Measurements from ENCODE around the gene CAMKK1.

The CAMKK1 gene

DNA sequence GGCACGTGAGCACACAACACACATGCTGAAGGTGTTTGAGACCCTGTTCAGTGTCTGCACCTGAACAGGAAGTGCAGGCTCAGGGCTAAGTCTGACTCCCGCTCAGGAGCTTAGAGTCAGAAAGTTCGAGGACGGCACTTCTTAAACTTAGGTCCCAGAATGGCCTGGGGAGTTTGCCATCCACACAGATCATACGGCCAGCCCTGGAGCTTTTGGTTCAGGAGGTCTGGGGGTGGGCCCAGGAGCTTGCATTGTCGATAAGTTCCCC lies 4.0 kb upstream of the CAMKK1 start:
- Histone ChIP-seq H3K79me2 (ENCODE audit: insufficient read depth, low read length) (no peaks in the 10 kb centered on the region), H3F3A (ENCODE audit: low read depth) (no peaks in the 10 kb centered on the region), H3K4me3 (ENCODE audit: low read length, poor library complexity, severe bottlenecking) (no peak overlapping the region), H3K4me1 (ENCODE audit: insufficient read depth, low read length, poor library complexity, severe bottlenecking) (peaks cover 7% of the 10 kb centered on the region), H3K36me3 (ENCODE audit: insufficient read depth, low read length) (peaks cover 5% of the 10 kb centered on the region; the same call in 1 of the 2 replicates), H3K9ac (ENCODE audit: low read depth, low read length, poor library complexity, severe bottlenecking) (no peak overlapping the region), H3K27me3 (ENCODE audit: insufficient read depth, low read length, poor library complexity, severe bottlenecking) (no peaks in the 10 kb centered on the region), H4K20me1 (ENCODE audit: insufficient read depth, low read length, poor library complexity, severe bottlenecking) (no peaks in the 10 kb centered on the region), H3K9me3 (ENCODE audit: insufficient read depth, low read depth, low read length) (no peaks in the 10 kb centered on the region), H3K9me2 (replicated peaks; ENCODE audit: low read depth, low read length) (no peaks in the 10 kb centered on the region), H3K4me2 (ENCODE audit: low read depth, low read length, poor library complexity, severe bottlenecking) (no peak overlapping the region), H2AFZ (ENCODE audit: low read length) (no peak overlapping the region)
- TF ChIP-seq, protein P1, sequence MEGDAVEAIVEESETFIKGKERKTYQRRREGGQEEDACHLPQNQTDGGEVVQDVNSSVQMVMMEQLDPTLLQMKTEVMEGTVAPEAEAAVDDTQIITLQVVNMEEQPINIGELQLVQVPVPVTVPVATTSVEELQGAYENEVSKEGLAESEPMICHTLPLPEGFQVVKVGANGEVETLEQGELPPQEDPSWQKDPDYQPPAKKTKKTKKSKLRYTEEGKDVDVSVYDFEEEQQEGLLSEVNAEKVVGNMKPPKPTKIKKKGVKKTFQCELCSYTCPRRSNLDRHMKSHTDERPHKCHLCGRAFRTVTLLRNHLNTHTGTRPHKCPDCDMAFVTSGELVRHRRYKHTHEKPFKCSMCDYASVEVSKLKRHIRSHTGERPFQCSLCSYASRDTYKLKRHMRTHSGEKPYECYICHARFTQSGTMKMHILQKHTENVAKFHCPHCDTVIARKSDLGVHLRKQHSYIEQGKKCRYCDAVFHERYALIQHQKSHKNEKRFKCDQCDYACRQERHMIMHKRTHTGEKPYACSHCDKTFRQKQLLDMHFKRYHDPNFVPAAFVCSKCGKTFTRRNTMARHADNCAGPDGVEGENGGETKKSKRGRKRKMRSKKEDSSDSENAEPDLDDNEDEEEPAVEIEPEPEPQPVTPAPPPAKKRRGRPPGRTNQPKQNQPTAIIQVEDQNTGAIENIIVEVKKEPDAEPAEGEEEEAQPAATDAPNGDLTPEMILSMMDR (conservative IDR thresholded peaks at IDR 0.05; ENCODE audit: low read length) = no peak
- TF ChIP-seq EZH2phosphoT487 (IDR thresholded peaks at IDR 0.05; ENCODE audit: borderline replicate concordance) = no peak

DNA sequence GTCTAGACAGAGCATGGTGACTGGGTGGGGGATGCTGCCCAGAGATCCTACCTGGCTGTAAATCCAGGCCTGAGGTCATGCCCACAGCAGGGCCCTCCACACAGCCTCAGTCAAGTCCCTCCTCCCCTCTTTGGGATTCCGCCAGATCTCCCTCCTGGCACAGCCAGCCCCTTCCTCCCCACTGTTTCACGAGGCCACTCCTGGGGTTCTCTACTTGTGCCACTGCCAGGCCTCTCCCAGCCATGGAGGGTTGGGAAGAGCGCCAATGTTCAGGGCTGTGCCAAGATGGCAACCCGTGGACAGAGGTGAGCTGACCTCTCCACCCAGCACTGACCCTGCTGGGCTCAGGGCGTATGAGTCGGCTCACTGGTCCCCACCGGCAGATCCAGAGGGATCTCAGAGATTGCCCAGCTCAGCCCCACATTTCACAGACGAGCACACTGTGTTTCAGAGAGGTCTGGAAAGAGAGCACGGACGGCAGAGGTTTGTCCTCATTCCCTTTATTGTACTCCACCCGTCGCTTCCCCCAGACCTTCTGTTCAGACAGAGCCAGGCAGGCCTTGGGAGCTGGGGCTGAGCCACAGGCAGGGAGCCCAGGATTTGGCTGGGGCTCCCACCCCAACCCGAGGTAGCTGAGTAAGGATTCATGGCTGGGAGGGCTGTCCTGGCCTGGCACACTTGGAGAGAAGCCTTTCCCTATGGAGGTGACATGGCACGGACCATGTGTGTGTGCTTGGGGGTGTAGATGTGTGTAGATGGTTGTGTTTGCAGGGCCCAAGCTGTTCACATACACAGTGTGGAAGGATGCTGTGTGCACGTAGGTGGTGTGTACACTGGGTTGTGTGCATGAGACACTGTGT lies 3.5 kb upstream of the CAMKK1 start:
- no peak overlapping the region for H3K9ac ChIP-seq (ENCODE audit: low read depth, low read length, poor library complexity, severe bottlenecking)
- TF ChIP-seq, protein P1 (conservative IDR thresholded peaks at IDR 0.05; ENCODE audit: low read length) = no peak
- TF ChIP-seq EZH2phosphoT487 (IDR thresholded peaks at IDR 0.05; ENCODE audit: borderline replicate concordance) = no peak

DNA sequence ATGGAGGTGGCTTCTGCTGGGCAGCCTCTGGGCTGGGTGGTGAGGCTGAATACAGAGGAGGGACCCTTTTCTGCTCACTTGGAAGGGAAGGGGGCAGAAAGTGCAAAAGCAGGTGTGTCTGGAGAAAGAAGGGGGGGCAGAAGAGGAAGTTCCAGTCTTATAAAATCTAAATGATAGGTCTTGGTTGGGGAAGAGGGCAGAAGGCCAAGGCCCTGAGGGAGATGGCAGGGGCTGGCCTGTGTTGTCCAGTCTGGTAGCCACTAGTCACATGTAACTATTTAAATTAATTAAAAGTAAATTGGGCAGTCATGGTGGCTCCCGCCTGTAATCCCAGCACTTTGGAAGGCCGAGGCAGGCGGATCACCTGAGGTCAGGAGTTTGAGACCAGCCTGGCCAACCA lies 2.5 kb upstream of the CAMKK1 start:
- Histone ChIP-seq H3K4me1 (ENCODE audit: insufficient read depth, low read length, poor library complexity, severe bottlenecking) (peaks cover 7% of the 10 kb centered on the region), H3K9me2 (replicated peaks; ENCODE audit: low read depth, low read length) (no peaks in the 10 kb centered on the region), H3F3A (ENCODE audit: low read depth) (no peaks in the 10 kb centered on the region), H3K4me3 (ENCODE audit: low read length, poor library complexity, severe bottlenecking) (no peak overlapping the region), H4K20me1 (ENCODE audit: insufficient read depth, low read length, poor library complexity, severe bottlenecking) (no peaks in the 10 kb centered on the region), H3K9me3 (ENCODE audit: insufficient read depth, low read depth, low read length) (no peaks in the 10 kb centered on the region), H3K36me3 (ENCODE audit: insufficient read depth, low read length) (peaks cover 5% of the 10 kb centered on the region; the same call in 1 of the 2 replicates), H3K9ac (ENCODE audit: low read depth, low read length, poor library complexity, severe bottlenecking) (no peak overlapping the region), H3K27me3 (ENCODE audit: insufficient read depth, low read length, poor library complexity, severe bottlenecking) (no peaks in the 10 kb centered on the region), H3K79me2 (ENCODE audit: insufficient read depth, low read length) (no peaks in the 10 kb centered on the region), H2AFZ (ENCODE audit: low read length) (no peak overlapping the region), H3K4me2 (ENCODE audit: low read depth, low read length, poor library complexity, severe bottlenecking) (no peak overlapping the region)
- TF ChIP-seq EZH2phosphoT487 (IDR thresholded peaks at IDR 0.05; ENCODE audit: borderline replicate concordance) = no peak
- TF ChIP-seq, protein P1 (conservative IDR thresholded peaks at IDR 0.05; ENCODE audit: low read length) = no peak

More for the DNA sequence above, 3.5 kb upstream of the CAMKK1 start:
- Histone ChIP-seq H3K4me1 (ENCODE audit: insufficient read depth, low read length, poor library complexity, severe bottlenecking) (peaks cover 7% of the 10 kb centered on the region), H3K4me2 (ENCODE audit: low read depth, low read length, poor library complexity, severe bottlenecking) (no peak overlapping the region), H3K79me2 (ENCODE audit: insufficient read depth, low read length) (no peaks in the 10 kb centered on the region), H2AFZ (ENCODE audit: low read length) (no peak overlapping the region), H3K4me3 (ENCODE audit: low read length, poor library complexity, severe bottlenecking) (no peak overlapping the region), H3K9me2 (replicated peaks; ENCODE audit: low read depth, low read length) (no peaks in the 10 kb centered on the region), H3K9me3 (ENCODE audit: insufficient read depth, low read depth, low read length) (no peaks in the 10 kb centered on the region), H3K27me3 (ENCODE audit: insufficient read depth, low read length, poor library complexity, severe bottlenecking) (no peaks in the 10 kb centered on the region), H3K36me3 (ENCODE audit: insufficient read depth, low read length) (peaks cover 5% of the 10 kb centered on the region; the same call in 1 of the 2 replicates), H4K20me1 (ENCODE audit: insufficient read depth, low read length, poor library complexity, severe bottlenecking) (no peaks in the 10 kb centered on the region), H3F3A (ENCODE audit: low read depth) (no peaks in the 10 kb centered on the region)

Measured in Loucy (cell line).